GM23338 (cell line): ENCODE measurements around the gene MTNR1B. TPM values are rescaled to one million over a fixed set of nuclear protein-coding genes. Genes with fewer than 3 reads are reported as not detected.

Experiments
- ATAC-seq: fragments of 200-7000 bp; cut with Tn5 transposase; 3 replicates; pipeline ENCODE4 v1.9.1; 2020
- DNase-seq: peaks from one replicate; pipeline ENCODE4 v3.0.0-alpha.2; 2015; ENCODE audit warnings: low spot score
- H2AFZ ChIP-seq: fragments of 200-600 bp; sonication (generic); 2 replicates; pipeline ENCODE4 v1.8.0; 2016; ENCODE audit warnings: antibody characterized with exemption, mild to moderate bottlenecking, moderate library complexity
- H3F3A ChIP-seq: fragments of 200-600 bp; sonication (generic); replicated peaks from 2 replicates; pipeline ENCODE4 v1.8.0; 2017; ENCODE audit warnings: antibody characterized with exemption, mixed run types, low read depth
- H3K27ac ChIP-seq: fragments of 200-600 bp; sonication (generic); 2 replicates; pipeline ENCODE4 v1.6.1; 2016; ENCODE audit warnings: low read depth
- H3K27me3 ChIP-seq: fragments of 200-600 bp; sonication (generic); 2 replicates; pipeline ENCODE4 v1.8.0; 2016; ENCODE audit warnings: mild to moderate bottlenecking, mixed run types, moderate library complexity; ENCODE audit not compliant: insufficient read depth
- H3K36me3 ChIP-seq: fragments of 200-600 bp; sonication (generic); 2 replicates; pipeline ENCODE4 v1.8.0; 2016; ENCODE audit warnings: mild to moderate bottlenecking; ENCODE audit not compliant: insufficient read depth
- H3K4me1 ChIP-seq: fragments of 200-600 bp; sonication (generic); 2 replicates; pipeline ENCODE4 v1.8.0; 2016; ENCODE audit warnings: mild to moderate bottlenecking, moderate library complexity; ENCODE audit not compliant: insufficient read depth
- H3K4me2 ChIP-seq: fragments of 200-600 bp; sonication (generic); 2 replicates; pipeline ENCODE4 v1.7.1; 2017; ENCODE audit warnings: mixed run types
- H3K4me3 ChIP-seq: fragments of 200-600 bp; sonication (generic); 2 replicates; pipeline ENCODE4 v1.6.1; 2016; ENCODE audit warnings: mixed run types
- H3K79me2 ChIP-seq: fragments of 200-600 bp; sonication (generic); replicated peaks from 2 replicates; pipeline ENCODE4 v1.8.0; 2017; ENCODE audit warnings: mild to moderate bottlenecking; ENCODE audit not compliant: insufficient read depth
- H3K9me2 ChIP-seq: fragments of 200-600 bp; sonication (generic); 2 replicates; pipeline ENCODE4 v1.8.0; 2017; ENCODE audit not compliant: insufficient read depth
- H4K20me1 ChIP-seq: fragments of 200-600 bp; sonication (generic); replicated peaks from 2 replicates; pipeline ENCODE4 v1.8.0; 2017; ENCODE audit warnings: mild to moderate bottlenecking; ENCODE audit not compliant: insufficient read depth
- H3K27ac Mint-ChIP-seq: 2 replicates; pipeline ENCODE4 v1.8.0; 2020; ENCODE audit warnings: inconsistent platforms, mild to moderate bottlenecking, moderate library complexity, mixed read lengths
- H3K27me3 Mint-ChIP-seq: 3 replicates; pipeline ENCODE4 v1.8.0; 2022; ENCODE audit warnings: low read depth, mild to moderate bottlenecking, moderate library complexity, mixed read lengths, inconsistent platforms; ENCODE audit not compliant: insufficient read depth, poor library complexity
- H3K36me3 Mint-ChIP-seq: 3 replicates; pipeline ENCODE4 v1.8.0; 2021; ENCODE audit warnings: low read depth, mild to moderate bottlenecking, inconsistent platforms, moderate library complexity, mixed read lengths
- H3K4me1 Mint-ChIP-seq: 3 replicates; pipeline ENCODE4 v1.8.0; 2020; ENCODE audit warnings: mild to moderate bottlenecking, inconsistent platforms, mixed read lengths
- H3K4me3 Mint-ChIP-seq: 3 replicates; pipeline ENCODE4 v1.8.0; 2021; ENCODE audit warnings: moderate library complexity, mild to moderate bottlenecking, inconsistent platforms, mixed read lengths
- H3K9me3 Mint-ChIP-seq: 3 replicates; pipeline ENCODE4 v1.8.0; 2020; ENCODE audit warnings: moderate library complexity, mild to moderate bottlenecking, inconsistent platforms, mixed read lengths
- EZH2 ChIP-seq: fragments of 200-600 bp; sonication (generic); IDR thresholded peaks from one replicate; pipeline ENCODE4 v1.8.0; 2017; ENCODE audit warnings: antibody characterized with exemption, mild to moderate bottlenecking, low read depth; ENCODE audit not compliant: unreplicated experiment
- EZH2phosphoT487 ChIP-seq: fragments of 200-600 bp; sonication (generic); IDR thresholded peaks from one replicate; pipeline ENCODE4 v1.8.1; 2018; ENCODE audit warnings: antibody characterized with exemption; ENCODE audit not compliant: unreplicated experiment
- JUNB ChIP-seq: IDR thresholded peaks from one replicate; pipeline ENCODE4 v1.6.1; 2016; ENCODE audit warnings: antibody characterized with exemption; ENCODE audit not compliant: unreplicated experiment
- POLR2AphosphoS5 ChIP-seq: IDR thresholded peaks from 2 replicates; pipeline ENCODE4 v1.6.1; 2016; ENCODE audit warnings: antibody characterized with exemption, low read depth
- STAT1 ChIP-seq: IDR thresholded peaks from one replicate; pipeline ENCODE4 v1.6.1; 2016; ENCODE audit warnings: antibody characterized with exemption; ENCODE audit not compliant: unreplicated experiment
- polyA plus RNA-seq: library from polyadenylated mRNA; unstranded; fragments of >200 nt; fragmentation: Nextera tagmentation; extraction: Ambion mirVana; gene quantifications from 2 replicates; pipeline ENCODE4 v1.2.1, GENCODE V29; 2016
- total RNA-seq: library from RNA; depleted of rRNA; stranded (reverse); fragments of >200 nt; shearing (Covaris generic); gene quantifications from 2 replicates; pipeline ENCODE4 v1.2.3, GENCODE V29; 2014
- TF ChIP-seq, protein P1 (sequence below): IDR thresholded peaks from one replicate; pipeline ENCODE4 v1.6.1; 2018; ENCODE audit warnings: antibody characterized with exemption; ENCODE audit not compliant: unreplicated experiment
- TF ChIP-seq, protein P2 (sequence below), 2 experiments: fragments of 200-600 bp in 1 of 2; sonication (generic) in 1 of 2; conservative IDR thresholded peaks; 2 replicates each; pipeline versions ENCODE4 v1.5.1 to v1.6.1; 2016 to 2017; ENCODE audit warnings: antibody characterized with exemption in 2 of 2, low read depth in 2 of 2, mild to moderate bottlenecking in 2 of 2, moderate library complexity in 1 of 2
- TF ChIP-seq, protein P3 (sequence below): IDR thresholded peaks from 2 replicates; pipeline ENCODE4 v1.6.1; 2016; ENCODE audit warnings: antibody characterized with exemption

The MTNR1B gene
- total and polyA plus RNA-seq, 2 experiments from 2014 or later = not detected

DNA sequence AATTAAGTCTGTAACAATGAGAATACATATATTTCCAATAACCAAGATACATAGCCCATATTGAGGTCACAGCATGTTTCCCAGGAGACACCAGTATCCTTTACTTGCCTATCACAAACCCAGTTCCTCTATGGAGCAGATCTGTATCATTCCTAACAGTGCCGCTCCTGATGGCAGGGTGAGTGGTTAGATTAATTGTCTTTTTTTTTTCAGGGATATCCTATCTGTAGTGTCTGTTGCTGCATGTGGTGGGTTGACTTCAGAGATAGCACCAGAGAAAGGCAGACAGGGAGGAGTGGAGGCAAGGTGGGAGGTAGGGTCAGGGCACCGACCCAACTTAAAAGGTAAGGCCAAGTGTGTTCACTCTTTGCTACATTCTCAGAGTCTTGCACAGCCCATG lies 2.8 kb downstream of the MTNR1B start:
- Histone ChIP-seq H3K36me3 (no peaks in the 10 kb centered on the region), H3K4me3 (no peak overlapping the region), H3K79me2 (no peaks in the 10 kb centered on the region), H3K27ac (no peak overlapping the region), H3K27me3 (peaks cover 43% of the 10 kb centered on the region), H4K20me1 (no peaks in the 10 kb centered on the region), H3F3A (no peaks in the 10 kb centered on the region), H3K9me2 (no peaks in the 10 kb centered on the region), H3K4me2 (no peak overlapping the region), H3K4me1 (peaks cover 8% of the 10 kb centered on the region; the same call in 1 of the 2 replicates), H2AFZ (no peak overlapping the region)
- Mint-ChIP-seq H3K27me3 (peaks cover 32% of the 10 kb centered on the region), H3K36me3 (no peaks in the 10 kb centered on the region), H3K4me3 (no peak overlapping the region), H3K4me1 (peaks cover 3% of the 10 kb centered on the region; the same call in 1 of the 3 replicates), H3K27ac (no peak overlapping the region), H3K9me3 (no peaks in the 10 kb centered on the region; the same call in 1 of the 3 replicates)
- ATAC-seq (no peak), DNase-seq (no peak)
- no peak for TF ChIP-seq JUNB
- TF ChIP-seq, protein P1, sequence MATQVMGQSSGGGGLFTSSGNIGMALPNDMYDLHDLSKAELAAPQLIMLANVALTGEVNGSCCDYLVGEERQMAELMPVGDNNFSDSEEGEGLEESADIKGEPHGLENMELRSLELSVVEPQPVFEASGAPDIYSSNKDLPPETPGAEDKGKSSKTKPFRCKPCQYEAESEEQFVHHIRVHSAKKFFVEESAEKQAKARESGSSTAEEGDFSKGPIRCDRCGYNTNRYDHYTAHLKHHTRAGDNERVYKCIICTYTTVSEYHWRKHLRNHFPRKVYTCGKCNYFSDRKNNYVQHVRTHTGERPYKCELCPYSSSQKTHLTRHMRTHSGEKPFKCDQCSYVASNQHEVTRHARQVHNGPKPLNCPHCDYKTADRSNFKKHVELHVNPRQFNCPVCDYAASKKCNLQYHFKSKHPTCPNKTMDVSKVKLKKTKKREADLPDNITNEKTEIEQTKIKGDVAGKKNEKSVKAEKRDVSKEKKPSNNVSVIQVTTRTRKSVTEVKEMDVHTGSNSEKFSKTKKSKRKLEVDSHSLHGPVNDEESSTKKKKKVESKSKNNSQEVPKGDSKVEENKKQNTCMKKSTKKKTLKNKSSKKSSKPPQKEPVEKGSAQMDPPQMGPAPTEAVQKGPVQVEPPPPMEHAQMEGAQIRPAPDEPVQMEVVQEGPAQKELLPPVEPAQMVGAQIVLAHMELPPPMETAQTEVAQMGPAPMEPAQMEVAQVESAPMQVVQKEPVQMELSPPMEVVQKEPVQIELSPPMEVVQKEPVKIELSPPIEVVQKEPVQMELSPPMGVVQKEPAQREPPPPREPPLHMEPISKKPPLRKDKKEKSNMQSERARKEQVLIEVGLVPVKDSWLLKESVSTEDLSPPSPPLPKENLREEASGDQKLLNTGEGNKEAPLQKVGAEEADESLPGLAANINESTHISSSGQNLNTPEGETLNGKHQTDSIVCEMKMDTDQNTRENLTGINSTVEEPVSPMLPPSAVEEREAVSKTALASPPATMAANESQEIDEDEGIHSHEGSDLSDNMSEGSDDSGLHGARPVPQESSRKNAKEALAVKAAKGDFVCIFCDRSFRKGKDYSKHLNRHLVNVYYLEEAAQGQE = no peak
- no peak for TF ChIP-seq STAT1

- Histone ChIP-seq H3K36me3 (no peaks in the 10 kb centered on the region), H2AFZ (no peak overlapping the region), H3K4me3 (no peak overlapping the region), H3K79me2 (no peaks in the 10 kb centered on the region), H3F3A (no peaks in the 10 kb centered on the region), H3K4me1 (0 out of 2 replicates have a peak, but pooled peaks cover 2% of the 10 kb centered on the region), H3K27me3 (peaks cover 12% of the 10 kb centered on the region), H3K27ac (no peak overlapping the region), H3K4me2 (no peak overlapping the region), H4K20me1 (no peaks in the 10 kb centered on the region), H3K9me2 (0 out of 2 replicates have a peak, but pooled peaks cover 4% of the 10 kb centered on the region)
- Mint-ChIP-seq H3K9me3 (no peaks in the 10 kb centered on the region; the same call in 1 of the 3 replicates), H3K27ac (no peak overlapping the region), H3K4me3 (no peak overlapping the region), H3K27me3 (peaks cover 10% of the 10 kb centered on the region), H3K36me3 (no peaks in the 10 kb centered on the region), H3K4me1 (no peaks in the 10 kb centered on the region; the same call in 2 of the 3 replicates)
- TF ChIP-seq, protein P2, sequence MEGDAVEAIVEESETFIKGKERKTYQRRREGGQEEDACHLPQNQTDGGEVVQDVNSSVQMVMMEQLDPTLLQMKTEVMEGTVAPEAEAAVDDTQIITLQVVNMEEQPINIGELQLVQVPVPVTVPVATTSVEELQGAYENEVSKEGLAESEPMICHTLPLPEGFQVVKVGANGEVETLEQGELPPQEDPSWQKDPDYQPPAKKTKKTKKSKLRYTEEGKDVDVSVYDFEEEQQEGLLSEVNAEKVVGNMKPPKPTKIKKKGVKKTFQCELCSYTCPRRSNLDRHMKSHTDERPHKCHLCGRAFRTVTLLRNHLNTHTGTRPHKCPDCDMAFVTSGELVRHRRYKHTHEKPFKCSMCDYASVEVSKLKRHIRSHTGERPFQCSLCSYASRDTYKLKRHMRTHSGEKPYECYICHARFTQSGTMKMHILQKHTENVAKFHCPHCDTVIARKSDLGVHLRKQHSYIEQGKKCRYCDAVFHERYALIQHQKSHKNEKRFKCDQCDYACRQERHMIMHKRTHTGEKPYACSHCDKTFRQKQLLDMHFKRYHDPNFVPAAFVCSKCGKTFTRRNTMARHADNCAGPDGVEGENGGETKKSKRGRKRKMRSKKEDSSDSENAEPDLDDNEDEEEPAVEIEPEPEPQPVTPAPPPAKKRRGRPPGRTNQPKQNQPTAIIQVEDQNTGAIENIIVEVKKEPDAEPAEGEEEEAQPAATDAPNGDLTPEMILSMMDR (conservative IDR thresholded peaks at IDR 0.05; ENCODE audit: low read depth in 2 of 2) = no peak
- TF ChIP-seq EZH2phosphoT487 (no peak), JUNB (no peak), EZH2 (no peak), STAT1 (no peak), POLR2AphosphoS5 (no peak)
- TF ChIP-seq, protein P1 = no peak
- TF ChIP-seq, protein P3, sequence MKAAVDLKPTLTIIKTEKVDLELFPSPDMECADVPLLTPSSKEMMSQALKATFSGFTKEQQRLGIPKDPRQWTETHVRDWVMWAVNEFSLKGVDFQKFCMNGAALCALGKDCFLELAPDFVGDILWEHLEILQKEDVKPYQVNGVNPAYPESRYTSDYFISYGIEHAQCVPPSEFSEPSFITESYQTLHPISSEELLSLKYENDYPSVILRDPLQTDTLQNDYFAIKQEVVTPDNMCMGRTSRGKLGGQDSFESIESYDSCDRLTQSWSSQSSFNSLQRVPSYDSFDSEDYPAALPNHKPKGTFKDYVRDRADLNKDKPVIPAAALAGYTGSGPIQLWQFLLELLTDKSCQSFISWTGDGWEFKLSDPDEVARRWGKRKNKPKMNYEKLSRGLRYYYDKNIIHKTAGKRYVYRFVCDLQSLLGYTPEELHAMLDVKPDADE = no peak
- no peak for ATAC-seq
- DNase-seq = no peak
Observed at GRCh38 chr11:92975285-92975684, 5.8 kb downstream of the MTNR1B start.
